Measurements from ENCODE around the gene BSDC1.
"Not testable (repeated sequence)": the region's sequence is repeated elsewhere in the genome, so short reads cannot be mapped to it uniquely, and the experiment has no call there.

Gene BSDC1

GRCh38 chr1:32355778-32356177 lies 38.5 kb downstream of the BSDC1 start:
- DNase-seq = not testable (repeated sequence)

- no peak for DNase-seq
Observed at GRCh38 chr1:32353886-32354570, 40.2 kb downstream of the BSDC1 start.

GRCh38 chr1:32353431-32353830 lies 40.8 kb downstream of the BSDC1 start:
- DNase-seq = no peak

GRCh38 chr1:32352831-32353383 lies 41.3 kb downstream of the BSDC1 start:
- DNase-seq = no peak

- DNase-seq = no peak
Observed at GRCh38 chr1:32352239-32352745, 41.9 kb downstream of the BSDC1 start.

- peak; percentile 95 for DNase-seq
Observed at GRCh38 chr1:32351399-32352238, 42.6 kb downstream of the BSDC1 start.

- peak; percentile 85 for DNase-seq
Observed at GRCh38 chr1:32350785-32351398, 43.3 kb downstream of the BSDC1 start.

GRCh38 chr1:32349211-32349708 lies 45.0 kb downstream of the BSDC1 start:
- DNase-seq = no peak

GRCh38 chr1:32346532-32347157 lies 47.6 kb downstream of the BSDC1 start:
- no peak for DNase-seq

- DNase-seq = no peak
Observed at GRCh38 chr1:32345289-32345827, 48.9 kb downstream of the BSDC1 start.

GRCh38 chr1:32342704-32343103 lies 51.5 kb downstream of the BSDC1 start:
- no peak for DNase-seq

GRCh38 chr1:32341971-32342370 lies 52.3 kb downstream of the BSDC1 start:
- no peak for DNase-seq

- DNase-seq = no peak
Observed at GRCh38 chr1:32341186-32341757, 53.0 kb downstream of the BSDC1 start.

- DNase-seq = no peak
Observed at GRCh38 chr1:32339363-32339978, 54.8 kb downstream of the BSDC1 start.

GRCh38 chr1:32338637-32339145 lies 55.5 kb downstream of the BSDC1 start:
- no peak for DNase-seq

GRCh38 chr1:32337855-32338636 lies 56.2 kb downstream of the BSDC1 start:
- DNase-seq = peak; percentile 35

GRCh38 chr1:32336963-32337675 lies 57.1 kb downstream of the BSDC1 start:
- peak; percentile 54 for DNase-seq

GRCh38 chr1:32336591-32336932 lies 57.7 kb downstream of the BSDC1 start:
- no peak for DNase-seq

- DNase-seq = peak; percentile 87
Observed at GRCh38 chr1:32335790-32336590, 58.3 kb downstream of the BSDC1 start, which contains the start of gene MARCKSL1. TSS of gene MARCKSL1 (minus strand) at chr1:32336233. CDS start at chr1:32336033, 200 bp downstream.
